ENCODE data around the gene BHLHA15. TPM values are rescaled to one million over a fixed set of nuclear protein-coding genes. Genes with fewer than 3 reads are reported as not detected.

BHLHA15 gene
- total and polyA plus RNA-seq, 2 of the 8 experiments (the other 6 are each of a cell fraction or from before 2014, with no cell fraction given), result 1.1 to 2.7 TPM

DNA sequence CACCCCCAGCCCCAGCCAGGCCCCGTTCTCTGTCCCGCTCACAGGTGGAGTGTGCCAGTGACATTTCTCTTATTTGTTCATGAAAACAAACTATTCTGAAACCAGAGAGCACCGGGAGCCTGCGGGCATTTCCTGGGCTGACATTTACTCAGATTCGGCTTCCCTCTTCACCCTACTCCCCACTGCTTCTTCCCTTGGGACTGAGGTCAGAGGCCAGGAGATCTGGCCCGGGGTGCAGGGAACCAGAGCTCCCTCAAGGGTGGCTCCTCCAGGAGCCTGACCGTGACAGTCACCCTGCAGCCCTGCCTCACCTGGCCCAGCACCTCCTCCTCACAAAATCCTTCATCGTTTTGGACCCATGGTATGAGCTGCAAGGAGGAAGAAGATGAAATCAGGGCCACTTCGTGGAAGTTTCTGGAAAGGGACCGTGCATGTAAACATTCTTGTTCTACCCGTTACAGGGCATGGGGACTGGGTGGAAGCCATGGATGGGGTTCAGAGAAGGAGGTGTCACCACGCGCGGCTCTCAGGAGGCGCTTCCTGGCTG lies 12.2 kb downstream of the BHLHA15 start (continued):
- no peak for TF ChIP-seq JUN (IDR thresholded peaks at IDR 0.05; ENCODE audit: low read depth, low read length)
- TF ChIP-seq TBP (IDR thresholded peaks at IDR 0.05; ENCODE audit: low read depth, low read length), result no peak
- no peak for TF ChIP-seq SAP30 (IDR thresholded peaks at IDR 0.05; ENCODE audit: insufficient read depth, insufficient replicate concordance, low read length)
- TF ChIP-seq SIRT6 (IDR thresholded peaks at IDR 0.05; ENCODE audit: low read length), result no peak
- TF ChIP-seq SIX5 (IDR thresholded peaks at IDR 0.05; ENCODE audit: low read depth, low read length), result no peak
- TF ChIP-seq, protein P1, sequence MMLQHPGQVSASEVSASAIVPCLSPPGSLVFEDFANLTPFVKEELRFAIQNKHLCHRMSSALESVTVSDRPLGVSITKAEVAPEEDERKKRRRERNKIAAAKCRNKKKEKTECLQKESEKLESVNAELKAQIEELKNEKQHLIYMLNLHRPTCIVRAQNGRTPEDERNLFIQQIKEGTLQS (IDR thresholded peaks at IDR 0.05; ENCODE audit: insufficient read depth, low read depth, low read length), result no peak

All from H1 (cell line).